ENCODE data around the gene CCDC171. TPM values are rescaled to one million over a fixed set of nuclear protein-coding genes. Genes with fewer than 3 reads are reported as not detected.

CCDC171 gene
- total and polyA plus RNA-seq, 2 experiments from 2014 or later = 4.4 to 5.1 TPM

DNA sequence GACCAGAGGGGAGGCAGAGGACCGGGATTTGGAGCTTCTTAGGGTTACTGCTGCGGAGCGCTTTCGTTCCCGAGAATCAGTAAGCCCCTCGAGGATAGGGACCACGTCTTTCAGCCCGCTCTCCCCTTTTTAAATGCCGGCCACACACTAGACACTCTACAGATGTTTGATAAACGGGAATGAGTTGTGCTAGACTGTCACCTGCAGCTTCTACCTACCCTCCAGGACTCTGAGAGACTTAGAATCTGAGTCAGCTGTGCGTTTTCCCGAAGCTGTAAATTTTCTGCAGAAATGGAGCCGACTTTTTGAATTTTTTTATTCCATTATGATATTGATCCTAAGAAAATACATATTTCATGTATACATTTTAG, 670 bp downstream of the CCDC171 start (continued):
- TF ChIP-seq, protein P1, sequence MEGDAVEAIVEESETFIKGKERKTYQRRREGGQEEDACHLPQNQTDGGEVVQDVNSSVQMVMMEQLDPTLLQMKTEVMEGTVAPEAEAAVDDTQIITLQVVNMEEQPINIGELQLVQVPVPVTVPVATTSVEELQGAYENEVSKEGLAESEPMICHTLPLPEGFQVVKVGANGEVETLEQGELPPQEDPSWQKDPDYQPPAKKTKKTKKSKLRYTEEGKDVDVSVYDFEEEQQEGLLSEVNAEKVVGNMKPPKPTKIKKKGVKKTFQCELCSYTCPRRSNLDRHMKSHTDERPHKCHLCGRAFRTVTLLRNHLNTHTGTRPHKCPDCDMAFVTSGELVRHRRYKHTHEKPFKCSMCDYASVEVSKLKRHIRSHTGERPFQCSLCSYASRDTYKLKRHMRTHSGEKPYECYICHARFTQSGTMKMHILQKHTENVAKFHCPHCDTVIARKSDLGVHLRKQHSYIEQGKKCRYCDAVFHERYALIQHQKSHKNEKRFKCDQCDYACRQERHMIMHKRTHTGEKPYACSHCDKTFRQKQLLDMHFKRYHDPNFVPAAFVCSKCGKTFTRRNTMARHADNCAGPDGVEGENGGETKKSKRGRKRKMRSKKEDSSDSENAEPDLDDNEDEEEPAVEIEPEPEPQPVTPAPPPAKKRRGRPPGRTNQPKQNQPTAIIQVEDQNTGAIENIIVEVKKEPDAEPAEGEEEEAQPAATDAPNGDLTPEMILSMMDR (conservative IDR thresholded peaks at IDR 0.05; ENCODE audit: low read depth in 2 of 2) = no peak
- no peak for TF ChIP-seq CREB1 (CRISPR knock-in tag; IDR thresholded peaks at IDR 0.05; ENCODE audit: low read depth)
- TF ChIP-seq POLR2AphosphoS5 (IDR thresholded peaks at IDR 0.05; ENCODE audit: low read depth) = no peak
- TF ChIP-seq EZH2phosphoT487 (IDR thresholded peaks at IDR 0.05; ENCODE audit: unreplicated experiment) = no peak

DNA sequence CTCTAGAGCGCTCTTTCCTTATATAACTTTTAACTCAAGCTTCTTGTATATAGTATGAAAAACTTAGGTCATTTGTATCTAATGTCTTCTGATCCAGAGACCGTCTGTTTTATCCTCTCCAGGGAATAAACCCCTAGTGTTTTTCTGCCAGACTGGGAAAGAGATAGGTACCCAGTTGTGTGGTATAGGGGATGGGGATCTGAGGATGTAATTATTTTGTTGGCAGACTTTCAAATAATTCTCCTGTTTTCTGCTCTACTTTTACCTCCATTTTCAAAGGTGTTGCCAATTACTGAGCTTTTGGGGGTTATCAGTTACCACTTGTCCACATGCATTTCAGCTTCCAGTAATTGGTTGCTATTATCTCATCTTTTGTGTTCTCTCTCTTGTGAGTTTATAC, 17.9 kb downstream of the CCDC171 start:
- Mint-ChIP-seq H3K4me3 (no peak overlapping the region), H3K9me3 (no peaks in the 10 kb centered on the region), H3K27me3 (ENCODE audit: insufficient read depth, low read depth, poor library complexity) (no peaks in the 10 kb centered on the region), H3K27ac (no peak overlapping the region), H3K36me3 (ENCODE audit: low read depth) (peaks cover 5% of the 10 kb centered on the region; the same call in 2 of the 3 replicates), H3K4me1 (no peaks in the 10 kb centered on the region)
- H3K4me2 ChIP-seq = no peak overlapping the region
- no peaks in the 10 kb centered on the region for H4K20me1 ChIP-seq (replicated peaks; ENCODE audit: insufficient read depth)
- no peak for DNase-seq (ENCODE audit: low spot score)
- H3K36me3 ChIP-seq (ENCODE audit: insufficient read depth) = no peaks in the 10 kb centered on the region
- H3K4me3 ChIP-seq = no peak overlapping the region
- H3K27me3 ChIP-seq (ENCODE audit: insufficient read depth) = no peaks in the 10 kb centered on the region
- no peak overlapping the region for H3K27ac ChIP-seq (ENCODE audit: low read depth)
- ATAC-seq = no peak
- H3F3A ChIP-seq (replicated peaks; ENCODE audit: low read depth) = no peaks in the 10 kb centered on the region
- H3K4me1 ChIP-seq (ENCODE audit: insufficient read depth) = no peaks in the 10 kb centered on the region
- no peaks in the 10 kb centered on the region for H3K9me2 ChIP-seq (ENCODE audit: insufficient read depth)
- no peak overlapping the region for H2AFZ ChIP-seq
- no peaks in the 10 kb centered on the region for H3K79me2 ChIP-seq (replicated peaks; ENCODE audit: insufficient read depth)
- TF ChIP-seq ZNF331 (CRISPR knock-in tag; IDR thresholded peaks at IDR 0.05; ENCODE audit: low read depth) (no peak), POLR2AphosphoS5 (IDR thresholded peaks at IDR 0.05; ENCODE audit: low read depth) (no peak), ZNF114 (CRISPR knock-in tag; IDR thresholded peaks at IDR 0.05) (no peak), EZH2 (IDR thresholded peaks at IDR 0.05; ENCODE audit: low read depth, unreplicated experiment) (no peak), CREB1 (CRISPR knock-in tag; IDR thresholded peaks at IDR 0.05; ENCODE audit: low read depth) (no peak), JUNB (IDR thresholded peaks at IDR 0.05; ENCODE audit: unreplicated experiment) (no peak), EZH2phosphoT487 (IDR thresholded peaks at IDR 0.05; ENCODE audit: unreplicated experiment) (no peak), NANOG (IDR thresholded peaks at IDR 0.05; ENCODE audit: borderline replicate concordance) (no peak), STAT1 (IDR thresholded peaks at IDR 0.05; ENCODE audit: unreplicated experiment) (no peak)
- TF ChIP-seq, protein P2, sequence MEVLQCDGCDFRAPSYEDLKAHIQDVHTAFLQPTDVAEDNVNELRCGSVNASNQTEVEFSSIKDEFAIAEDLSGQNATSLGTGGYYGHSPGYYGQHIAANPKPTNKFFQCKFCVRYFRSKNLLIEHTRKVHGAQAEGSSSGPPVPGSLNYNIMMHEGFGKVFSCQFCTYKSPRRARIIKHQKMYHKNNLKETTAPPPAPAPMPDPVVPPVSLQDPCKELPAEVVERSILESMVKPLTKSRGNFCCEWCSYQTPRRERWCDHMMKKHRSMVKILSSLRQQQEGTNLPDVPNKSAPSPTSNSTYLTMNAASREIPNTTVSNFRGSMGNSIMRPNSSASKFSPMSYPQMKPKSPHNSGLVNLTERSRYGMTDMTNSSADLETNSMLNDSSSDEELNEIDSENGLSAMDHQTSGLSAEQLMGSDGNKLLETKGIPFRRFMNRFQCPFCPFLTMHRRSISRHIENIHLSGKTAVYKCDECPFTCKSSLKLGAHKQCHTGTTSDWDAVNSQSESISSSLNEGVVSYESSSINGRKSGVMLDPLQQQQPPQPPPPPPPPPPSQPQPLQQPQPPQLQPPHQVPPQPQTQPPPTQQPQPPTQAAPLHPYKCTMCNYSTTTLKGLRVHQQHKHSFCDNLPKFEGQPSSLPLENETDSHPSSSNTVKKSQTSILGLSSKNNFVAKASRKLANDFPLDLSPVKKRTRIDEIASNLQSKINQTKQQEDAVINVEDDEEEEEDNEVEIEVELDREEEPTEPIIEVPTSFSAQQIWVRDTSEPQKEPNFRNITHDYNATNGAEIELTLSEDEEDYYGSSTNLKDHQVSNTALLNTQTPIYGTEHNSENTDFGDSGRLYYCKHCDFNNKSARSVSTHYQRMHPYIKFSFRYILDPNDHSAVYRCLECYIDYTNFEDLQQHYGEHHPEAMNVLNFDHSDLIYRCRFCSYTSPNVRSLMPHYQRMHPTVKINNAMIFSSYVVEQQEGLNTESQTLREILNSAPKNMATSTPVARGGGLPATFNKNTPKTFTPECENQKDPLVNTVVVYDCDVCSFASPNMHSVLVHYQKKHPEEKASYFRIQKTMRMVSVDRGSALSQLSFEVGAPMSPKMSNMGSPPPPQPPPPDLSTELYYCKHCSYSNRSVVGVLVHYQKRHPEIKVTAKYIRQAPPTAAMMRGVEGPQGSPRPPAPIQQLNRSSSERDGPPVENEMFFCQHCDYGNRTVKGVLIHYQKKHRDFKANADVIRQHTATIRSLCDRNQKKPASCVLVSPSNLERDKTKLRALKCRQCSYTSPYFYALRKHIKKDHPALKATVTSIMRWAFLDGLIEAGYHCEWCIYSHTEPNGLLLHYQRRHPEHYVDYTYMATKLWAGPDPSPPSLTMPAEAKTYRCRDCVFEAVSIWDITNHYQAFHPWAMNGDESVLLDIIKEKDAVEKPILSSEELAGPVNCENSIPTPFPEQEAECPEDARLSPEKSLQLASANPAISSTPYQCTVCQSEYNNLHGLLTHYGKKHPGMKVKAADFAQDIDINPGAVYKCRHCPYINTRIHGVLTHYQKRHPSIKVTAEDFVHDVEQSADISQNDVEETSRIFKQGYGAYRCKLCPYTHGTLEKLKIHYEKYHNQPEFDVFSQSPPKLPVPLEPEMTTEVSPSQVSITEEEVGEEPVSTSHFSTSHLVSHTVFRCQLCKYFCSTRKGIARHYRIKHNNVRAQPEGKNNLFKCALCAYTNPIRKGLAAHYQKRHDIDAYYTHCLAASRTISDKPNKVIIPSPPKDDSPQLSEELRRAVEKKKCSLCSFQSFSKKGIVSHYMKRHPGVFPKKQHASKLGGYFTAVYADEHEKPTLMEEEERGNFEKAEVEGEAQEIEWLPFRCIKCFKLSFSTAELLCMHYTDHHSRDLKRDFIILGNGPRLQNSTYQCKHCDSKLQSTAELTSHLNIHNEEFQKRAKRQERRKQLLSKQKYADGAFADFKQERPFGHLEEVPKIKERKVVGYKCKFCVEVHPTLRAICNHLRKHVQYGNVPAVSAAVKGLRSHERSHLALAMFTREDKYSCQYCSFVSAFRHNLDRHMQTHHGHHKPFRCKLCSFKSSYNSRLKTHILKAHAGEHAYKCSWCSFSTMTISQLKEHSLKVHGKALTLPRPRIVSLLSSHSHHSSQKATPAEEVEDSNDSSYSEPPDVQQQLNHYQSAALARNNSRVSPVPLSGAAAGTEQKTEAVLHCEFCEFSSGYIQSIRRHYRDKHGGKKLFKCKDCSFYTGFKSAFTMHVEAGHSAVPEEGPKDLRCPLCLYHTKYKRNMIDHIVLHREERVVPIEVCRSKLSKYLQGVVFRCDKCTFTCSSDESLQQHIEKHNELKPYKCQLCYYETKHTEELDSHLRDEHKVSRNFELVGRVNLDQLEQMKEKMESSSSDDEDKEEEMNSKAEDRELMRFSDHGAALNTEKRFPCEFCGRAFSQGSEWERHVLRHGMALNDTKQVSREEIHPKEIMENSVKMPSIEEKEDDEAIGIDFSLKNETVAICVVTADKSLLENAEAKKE (CRISPR knock-in tag; IDR thresholded peaks at IDR 0.05) = no peak
- TF ChIP-seq, protein P1 (conservative IDR thresholded peaks at IDR 0.05; ENCODE audit: low read depth in 2 of 2) = no peak
- TF ChIP-seq, protein P3, sequence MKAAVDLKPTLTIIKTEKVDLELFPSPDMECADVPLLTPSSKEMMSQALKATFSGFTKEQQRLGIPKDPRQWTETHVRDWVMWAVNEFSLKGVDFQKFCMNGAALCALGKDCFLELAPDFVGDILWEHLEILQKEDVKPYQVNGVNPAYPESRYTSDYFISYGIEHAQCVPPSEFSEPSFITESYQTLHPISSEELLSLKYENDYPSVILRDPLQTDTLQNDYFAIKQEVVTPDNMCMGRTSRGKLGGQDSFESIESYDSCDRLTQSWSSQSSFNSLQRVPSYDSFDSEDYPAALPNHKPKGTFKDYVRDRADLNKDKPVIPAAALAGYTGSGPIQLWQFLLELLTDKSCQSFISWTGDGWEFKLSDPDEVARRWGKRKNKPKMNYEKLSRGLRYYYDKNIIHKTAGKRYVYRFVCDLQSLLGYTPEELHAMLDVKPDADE (IDR thresholded peaks at IDR 0.05) = no peak

Data from GM23338 (cell line).